GM06990 (cell line): Measurements from ENCODE around the gene BMPR1B.

Experiments used
- DNase-seq: peaks from one replicate; pipeline ENCODE4 v3.0.0-alpha.2; 2011; ENCODE audit not compliant: insufficient read length; ENCODE audit errors: extremely low read depth
- H3K27me3 ChIP-seq: replicated peaks from 2 replicates; pipeline ENCODE4 v1.6.0; 2011; ENCODE audit warnings: low read length; ENCODE audit not compliant: control insufficient read depth, insufficient read depth
- H3K36me3 ChIP-seq: 2 replicates; pipeline ENCODE4 v1.5.1; 2011; ENCODE audit warnings: low read length; ENCODE audit not compliant: control insufficient read depth, insufficient read depth
- H3K4me3 ChIP-seq: replicated peaks from 2 replicates; pipeline ENCODE4 v1.5.1; 2011; ENCODE audit warnings: low read depth, mild to moderate bottlenecking, control low read depth, low read length
- CTCF ChIP-seq: IDR thresholded peaks from 2 replicates; pipeline ENCODE4 v1.5.1; 2011; ENCODE audit warnings: low read length, control low read depth, mild to moderate bottlenecking, inconsistent platforms; ENCODE audit not compliant: insufficient read depth, poor library complexity, severe bottlenecking

BMPR1B gene

DNA sequence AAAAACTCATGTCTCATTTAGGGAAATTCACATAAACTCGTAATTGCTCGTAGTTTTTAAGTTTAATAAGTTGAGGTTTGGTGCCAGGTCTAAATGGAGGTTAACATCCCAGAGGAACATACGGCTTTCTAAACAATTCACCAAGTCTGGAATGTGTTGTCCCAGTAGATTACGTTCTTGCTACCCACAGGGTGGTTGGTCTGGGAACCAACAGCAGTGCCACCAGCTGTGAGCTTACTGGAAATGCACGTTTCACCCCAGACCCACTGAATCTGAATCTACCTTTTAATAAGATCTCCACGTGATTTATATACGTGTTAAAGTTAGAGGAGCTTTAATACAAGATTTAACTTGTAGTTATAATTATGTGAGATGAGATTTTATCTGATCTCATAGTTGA lies 134.3 kb downstream of the BMPR1B start:
- no peak for TF ChIP-seq CTCF
- Histone ChIP-seq H3K4me3 (no peak overlapping the region), H3K27me3 (no peaks in the 10 kb centered on the region), H3K36me3 (no peaks in the 10 kb centered on the region)
- DNase-seq = no peak

DNA sequence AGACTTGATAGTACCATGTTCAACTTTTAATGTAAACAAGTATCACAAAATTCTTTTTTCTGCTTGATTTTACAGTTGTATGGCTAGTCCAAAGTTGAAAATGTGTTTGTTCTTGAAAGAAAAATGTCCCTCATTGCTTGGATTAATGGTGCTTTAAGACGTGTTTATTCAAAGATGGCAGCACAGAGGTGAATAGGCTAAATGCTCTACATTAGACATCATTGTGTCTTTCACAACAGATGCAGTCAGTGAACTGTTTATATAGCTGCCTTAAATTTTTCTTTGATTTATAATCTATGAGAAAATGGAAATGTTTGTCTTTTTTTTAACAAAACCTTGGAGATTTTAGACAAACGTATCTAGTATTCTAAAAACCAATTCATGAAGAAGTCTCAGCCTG lies 137.3 kb downstream of the BMPR1B start:
- no peak for DNase-seq
- Histone ChIP-seq H3K36me3 (no peaks in the 10 kb centered on the region), H3K27me3 (no peaks in the 10 kb centered on the region), H3K4me3 (no peak overlapping the region)
- no peak for TF ChIP-seq CTCF

DNA sequence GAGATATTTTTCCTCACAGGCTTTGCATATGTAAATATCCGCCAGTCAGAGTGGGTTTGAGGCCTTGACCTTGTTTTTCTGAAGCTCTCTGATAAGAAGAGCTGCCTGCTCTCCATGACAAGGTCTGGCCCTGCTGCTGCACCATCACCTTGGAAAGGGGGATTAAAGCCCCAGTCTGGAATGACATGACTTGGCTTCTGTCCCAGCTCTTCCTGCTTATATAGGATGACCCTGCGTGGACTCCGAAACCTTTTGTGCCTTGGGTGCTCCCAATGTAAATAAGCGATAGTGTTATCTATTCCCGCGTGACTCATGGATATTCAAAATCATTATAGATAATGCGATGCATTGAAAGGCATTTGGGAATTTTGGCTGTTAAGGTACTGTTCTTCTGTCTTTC lies 139.3 kb downstream of the BMPR1B start:
- TF ChIP-seq CTCF = no peak
- no peak overlapping the region for H3K4me3 ChIP-seq
- DNase-seq = no peak
- H3K36me3 ChIP-seq = no peaks in the 10 kb centered on the region
- H3K27me3 ChIP-seq = no peaks in the 10 kb centered on the region

DNA sequence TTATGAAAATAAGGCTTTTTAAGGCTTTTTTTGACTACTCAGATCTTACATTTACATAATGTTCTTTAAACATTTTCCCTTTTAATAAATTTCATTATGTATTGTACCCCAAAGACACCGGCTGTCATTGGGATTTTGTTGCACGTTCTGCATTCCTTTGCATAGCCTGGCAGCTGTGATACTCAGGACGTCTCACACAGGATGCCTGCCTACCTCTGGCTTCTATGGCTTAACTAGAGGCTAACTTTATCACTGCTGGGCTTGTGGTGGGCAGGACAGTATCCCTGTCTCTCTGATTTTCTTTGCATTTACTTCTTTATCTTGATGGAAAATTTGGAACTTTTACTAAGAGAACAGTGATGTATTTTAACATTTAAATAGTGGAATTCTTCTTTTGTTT lies 147.8 kb downstream of the BMPR1B start:
- DNase-seq = no peak
- no peak for TF ChIP-seq CTCF
- Histone ChIP-seq H3K4me3 (no peak overlapping the region), H3K27me3 (no peaks in the 10 kb centered on the region), H3K36me3 (no peaks in the 10 kb centered on the region)

- Histone ChIP-seq H3K4me3 (no peak overlapping the region), H3K36me3 (no peaks in the 10 kb centered on the region), H3K27me3 (no peaks in the 10 kb centered on the region)
- DNase-seq = no peak
- no peak for TF ChIP-seq CTCF
These were observed 151.9 kb downstream of the BMPR1B start for GRCh38 chr4:94909645-94910044.

GRCh38 chr4:94911106-94911505 lies 153.4 kb downstream of the BMPR1B start:
- no peaks in the 10 kb centered on the region for H3K27me3 ChIP-seq
- no peaks in the 10 kb centered on the region for H3K36me3 ChIP-seq
- H3K4me3 ChIP-seq = no peak overlapping the region
- no peak for TF ChIP-seq CTCF
- no peak for DNase-seq
